CD4-positive, alpha-beta T cell treated with Interleukin-17A for 4 hours (primary cell): ENCODE data around the gene GRIK4.
"Not testable (repeated sequence)": the region's sequence is repeated elsewhere in the genome, so short reads cannot be mapped to it uniquely, and the experiment has no call there.

ENCODE experiments used
- DNase-seq: peaks from one replicate; pipeline ENCODE4 v3.0.0-alpha.2; 2020; ENCODE audit warnings: mixed read lengths

Gene GRIK4

GRCh38 chr11:120612513-120613263 is 101.1 kb downstream of the GRIK4 start:
- DNase-seq: no peak

- DNase-seq: no peak
Measured at GRCh38 chr11:120613264-120614226, 102.0 kb downstream of the GRIK4 start.

GRCh38 chr11:120615391-120615790 is 103.8 kb downstream of the GRIK4 start:
- DNase-seq: no peak

- no peak for DNase-seq
Measured at GRCh38 chr11:120618399-120618798, 106.9 kb downstream of the GRIK4 start.

- DNase-seq: no peak
Measured at GRCh38 chr11:120622189-120622875, 110.8 kb downstream of the GRIK4 start.

GRCh38 chr11:120624992-120625391 is 113.4 kb downstream of the GRIK4 start:
- DNase-seq: not testable (repeated sequence)

GRCh38 chr11:120625565-120625964 is 114.0 kb downstream of the GRIK4 start:
- no peak for DNase-seq

- DNase-seq: no peak
Measured at GRCh38 chr11:120626791-120627190, 115.2 kb downstream of the GRIK4 start.

GRCh38 chr11:120627327-120628163 is 116.0 kb downstream of the GRIK4 start:
- no peak for DNase-seq

GRCh38 chr11:120629407-120630080 is 118.0 kb downstream of the GRIK4 start:
- no peak for DNase-seq

GRCh38 chr11:120630122-120630521 is 118.6 kb downstream of the GRIK4 start:
- DNase-seq: no peak

- DNase-seq: no peak
Measured at GRCh38 chr11:120632579-120632978, 121.0 kb downstream of the GRIK4 start.

GRCh38 chr11:120633616-120634393 is 122.3 kb downstream of the GRIK4 start:
- no peak for DNase-seq

- DNase-seq: no peak
Measured at GRCh38 chr11:120634706-120635105, 123.2 kb downstream of the GRIK4 start.

GRCh38 chr11:120635136-120635810 is 123.7 kb downstream of the GRIK4 start:
- no peak for DNase-seq

GRCh38 chr11:120637131-120637530 is 125.6 kb downstream of the GRIK4 start:
- no peak for DNase-seq

GRCh38 chr11:120642196-120642894 is 130.8 kb downstream of the GRIK4 start:
- no peak for DNase-seq

- no peak for DNase-seq
Measured at GRCh38 chr11:120643284-120643683, 131.7 kb downstream of the GRIK4 start.

GRCh38 chr11:120645639-120646038 is 134.1 kb downstream of the GRIK4 start:
- no peak for DNase-seq

GRCh38 chr11:120646206-120646605 is 134.7 kb downstream of the GRIK4 start:
- DNase-seq: no peak
